GM21526 (cell line): ENCODE measurements around the gene GATM.
A peak's percentile ranks its signal among the peaks of the same experiment; 100 is the strongest.

Source experiments
- ATAC-seq: cut with Tn5 transposase; IDR thresholded peaks from one replicate; pipeline ENCODE4 v1.9.1; 2021; ENCODE audit warnings: moderate library complexity; ENCODE audit not compliant: unreplicated experiment, low FRiP score

The GATM gene, protein sequence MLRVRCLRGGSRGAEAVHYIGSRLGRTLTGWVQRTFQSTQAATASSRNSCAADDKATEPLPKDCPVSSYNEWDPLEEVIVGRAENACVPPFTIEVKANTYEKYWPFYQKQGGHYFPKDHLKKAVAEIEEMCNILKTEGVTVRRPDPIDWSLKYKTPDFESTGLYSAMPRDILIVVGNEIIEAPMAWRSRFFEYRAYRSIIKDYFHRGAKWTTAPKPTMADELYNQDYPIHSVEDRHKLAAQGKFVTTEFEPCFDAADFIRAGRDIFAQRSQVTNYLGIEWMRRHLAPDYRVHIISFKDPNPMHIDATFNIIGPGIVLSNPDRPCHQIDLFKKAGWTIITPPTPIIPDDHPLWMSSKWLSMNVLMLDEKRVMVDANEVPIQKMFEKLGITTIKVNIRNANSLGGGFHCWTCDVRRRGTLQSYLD

DNA sequence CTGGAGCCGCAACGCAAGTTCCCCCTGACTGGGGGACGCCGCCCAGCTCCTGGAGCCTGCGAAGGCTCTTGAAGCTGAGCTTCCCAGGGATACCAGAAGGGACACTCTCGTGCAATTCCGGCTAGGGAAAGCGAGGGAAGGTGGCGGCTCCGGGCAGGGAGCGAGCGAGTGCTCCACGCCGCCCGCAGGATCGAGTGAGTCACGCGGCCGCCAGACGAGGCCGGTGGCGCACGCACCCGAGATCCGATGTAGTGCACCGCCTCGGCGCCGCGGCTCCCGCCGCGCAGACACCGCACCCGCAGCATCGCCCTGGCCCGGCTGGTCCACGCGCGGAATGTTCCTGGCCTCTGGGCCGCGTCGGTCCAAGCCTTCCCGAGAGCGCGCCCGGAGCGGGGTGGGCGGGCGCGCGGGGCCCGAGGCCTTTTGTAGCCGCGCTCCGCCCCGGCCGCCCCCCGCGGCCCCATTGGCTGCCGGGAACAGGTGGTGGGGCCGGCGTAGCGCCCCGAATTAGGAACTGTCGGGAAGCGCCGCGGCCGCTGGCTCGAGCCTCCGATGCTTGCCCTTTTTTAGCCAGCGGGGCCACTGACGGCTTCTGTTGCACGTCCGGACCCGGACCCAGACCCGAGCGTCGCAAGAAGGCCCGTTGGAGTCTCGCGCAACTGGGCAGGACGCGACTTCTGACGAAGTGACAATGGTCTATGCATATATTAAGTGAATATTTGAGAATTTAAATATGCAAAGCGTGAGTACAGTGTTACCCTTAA is at the start of gene GATM:
GATM (minus strand) TSS at position 396 of the 764 bp plus-strand sequence; CDS start at position 305, 91 bp downstream.
- peak; percentile 79 for ATAC-seq

DNA sequence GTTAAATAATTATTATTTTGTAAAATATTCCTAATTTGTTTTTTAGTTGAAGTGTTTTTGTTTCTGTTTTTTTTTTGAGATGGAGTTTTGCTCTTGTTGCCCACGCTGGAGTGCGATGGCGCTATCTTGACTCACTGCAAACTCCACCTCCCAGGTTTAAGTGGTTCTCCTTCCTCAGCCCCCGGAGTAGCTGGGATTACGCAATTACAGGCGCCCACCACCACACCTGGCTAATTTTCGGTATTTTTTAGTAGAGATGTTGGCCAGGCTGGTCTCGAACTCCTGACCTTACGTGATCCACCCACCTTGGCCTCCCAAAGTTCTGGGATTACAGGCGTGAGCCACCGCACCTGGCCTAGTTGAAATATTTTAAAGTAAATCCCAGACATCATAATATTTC is 48.7 kb upstream of the GATM start:
- ATAC-seq = no peak

DNA sequence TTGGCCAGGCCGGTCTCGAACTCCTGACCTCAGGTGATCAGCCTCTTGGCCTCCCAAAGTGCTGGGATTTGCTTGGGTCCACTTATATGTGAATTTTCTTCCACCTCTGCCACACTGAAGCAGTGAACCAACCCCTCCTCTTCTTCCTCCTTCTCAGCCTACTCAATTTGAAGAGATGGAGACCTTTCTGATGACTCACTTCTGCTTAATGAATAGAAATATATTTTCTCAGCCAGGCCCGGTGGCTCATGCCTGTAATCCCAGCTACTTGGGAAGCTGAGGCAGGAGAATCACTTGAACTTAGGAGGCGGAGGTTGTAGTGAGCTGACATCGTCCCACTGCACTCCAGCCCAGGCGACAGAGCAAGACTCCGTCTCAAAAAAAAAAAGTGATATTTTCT is 46.8 kb upstream of the GATM start:
- ATAC-seq = no peak

DNA sequence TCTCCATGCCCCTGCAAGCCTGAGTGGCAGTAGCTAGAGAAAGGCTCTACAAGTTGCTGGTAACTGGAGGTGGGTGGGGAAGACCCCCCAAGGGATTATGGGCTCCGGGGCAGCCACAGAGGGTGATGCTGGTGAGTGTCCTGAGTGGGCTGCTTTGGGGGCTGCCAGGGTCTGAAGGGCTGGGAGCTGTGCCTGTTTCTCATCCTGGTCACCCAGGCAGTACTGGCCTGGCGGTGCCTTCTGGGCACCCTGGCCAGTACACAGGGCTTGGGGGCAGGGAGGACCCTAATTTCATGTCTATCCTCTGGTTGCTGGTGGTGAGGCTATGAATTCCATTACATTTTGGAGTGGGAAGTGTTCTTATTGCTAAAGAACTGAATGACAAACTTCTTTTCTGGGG is 46.1 kb upstream of the GATM start:
- no peak for ATAC-seq

DNA sequence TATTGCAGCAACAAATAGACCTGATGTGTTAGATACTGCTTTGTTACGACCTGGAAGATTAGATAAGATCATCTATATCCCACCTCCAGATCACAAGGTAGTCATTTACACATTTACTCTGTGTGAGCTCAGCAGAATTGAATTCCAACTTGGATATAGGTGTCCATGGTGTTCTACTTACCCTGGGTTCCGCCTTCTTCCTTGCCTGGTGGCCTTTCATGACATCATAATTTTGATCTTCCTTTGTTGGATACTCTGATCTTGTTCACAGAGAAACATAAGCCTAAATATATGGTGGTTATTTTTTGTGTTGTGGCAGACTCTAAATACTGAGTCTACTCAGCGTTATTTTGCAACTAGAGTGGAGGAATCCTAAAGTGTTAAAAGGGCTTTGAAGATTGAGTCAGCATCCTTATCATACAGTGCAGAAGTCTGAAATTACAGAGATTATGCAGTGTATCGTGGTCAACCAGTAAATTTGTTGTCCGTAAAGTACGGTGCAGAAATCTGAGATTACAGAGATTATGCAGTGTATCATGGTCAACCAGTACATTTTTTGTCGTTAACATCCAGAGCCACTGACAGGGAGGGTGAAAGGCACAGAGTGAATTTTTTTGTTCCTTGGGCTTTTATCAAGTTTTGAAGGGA is 39.1 kb upstream of the GATM start:
- ATAC-seq = no peak

DNA sequence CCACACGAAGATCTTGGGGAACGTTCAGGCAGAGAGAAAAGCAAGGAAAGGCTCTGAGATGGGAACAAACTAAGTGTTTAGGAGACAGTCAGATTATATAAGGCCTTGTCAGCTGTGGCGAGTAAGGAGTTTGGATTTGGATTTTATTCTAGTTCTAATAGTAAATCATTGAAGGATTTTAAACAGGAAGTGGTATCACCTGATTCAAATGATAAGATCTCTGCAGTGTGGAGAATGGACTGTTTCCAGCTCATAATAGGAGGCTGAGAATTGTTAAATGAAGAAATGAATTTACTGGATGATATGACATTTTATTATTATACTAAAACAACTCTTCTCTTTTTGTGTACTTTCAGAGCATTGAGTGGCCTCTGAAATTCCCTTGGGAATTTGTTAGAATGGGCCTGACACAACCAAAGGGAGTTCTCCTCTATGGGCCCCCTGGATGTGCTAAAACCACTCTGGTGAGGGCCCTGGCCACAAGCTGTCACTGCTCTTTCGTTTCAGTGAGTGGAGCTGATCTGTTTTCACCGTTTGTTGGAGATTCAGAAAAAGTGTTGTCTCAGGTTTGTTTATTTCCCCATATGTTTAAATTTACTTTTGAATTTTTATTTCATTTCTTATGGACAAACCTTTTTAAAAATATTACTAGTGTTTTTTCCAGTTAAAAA is 36.0 kb upstream of the GATM start:
- ATAC-seq = no peak

DNA sequence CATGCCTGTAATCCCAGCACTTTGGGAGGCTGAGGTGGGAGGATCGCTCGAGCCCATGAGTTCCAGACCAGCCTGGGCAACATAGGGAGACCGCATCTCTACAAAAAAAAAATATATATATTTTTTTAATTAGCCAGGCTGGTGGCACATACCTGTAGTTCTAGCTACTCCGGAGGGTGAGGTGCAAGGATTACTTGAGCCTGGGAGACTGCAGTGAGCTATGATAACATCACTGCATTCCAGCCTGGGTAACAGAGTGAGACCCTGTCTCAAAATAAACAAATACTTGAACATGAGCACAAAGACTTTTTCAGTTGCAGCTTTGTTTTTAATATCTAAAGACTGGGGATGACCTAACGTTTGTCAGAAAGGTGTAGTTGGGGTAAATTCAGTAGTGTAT is 31.3 kb upstream of the GATM start:
- no peak for ATAC-seq

DNA sequence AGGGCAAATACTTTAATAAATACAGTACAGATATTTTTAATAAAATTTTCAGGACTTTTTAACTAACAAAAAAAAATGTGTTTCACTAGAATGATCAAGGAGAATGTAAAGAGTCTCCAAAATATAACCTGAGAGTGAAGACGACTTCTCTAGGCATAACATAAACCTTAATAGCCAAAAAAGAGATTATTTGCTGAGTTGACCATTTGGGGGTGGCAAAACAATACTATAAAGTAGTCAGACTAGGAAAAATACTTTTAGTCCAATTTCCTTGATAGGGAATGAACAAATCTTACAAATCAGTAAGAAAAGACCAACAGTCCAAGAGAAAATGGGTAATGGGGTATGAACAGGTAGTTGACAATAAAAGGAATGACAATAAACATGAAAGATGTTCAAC is 29.4 kb upstream of the GATM start:
- no peak for ATAC-seq

DNA sequence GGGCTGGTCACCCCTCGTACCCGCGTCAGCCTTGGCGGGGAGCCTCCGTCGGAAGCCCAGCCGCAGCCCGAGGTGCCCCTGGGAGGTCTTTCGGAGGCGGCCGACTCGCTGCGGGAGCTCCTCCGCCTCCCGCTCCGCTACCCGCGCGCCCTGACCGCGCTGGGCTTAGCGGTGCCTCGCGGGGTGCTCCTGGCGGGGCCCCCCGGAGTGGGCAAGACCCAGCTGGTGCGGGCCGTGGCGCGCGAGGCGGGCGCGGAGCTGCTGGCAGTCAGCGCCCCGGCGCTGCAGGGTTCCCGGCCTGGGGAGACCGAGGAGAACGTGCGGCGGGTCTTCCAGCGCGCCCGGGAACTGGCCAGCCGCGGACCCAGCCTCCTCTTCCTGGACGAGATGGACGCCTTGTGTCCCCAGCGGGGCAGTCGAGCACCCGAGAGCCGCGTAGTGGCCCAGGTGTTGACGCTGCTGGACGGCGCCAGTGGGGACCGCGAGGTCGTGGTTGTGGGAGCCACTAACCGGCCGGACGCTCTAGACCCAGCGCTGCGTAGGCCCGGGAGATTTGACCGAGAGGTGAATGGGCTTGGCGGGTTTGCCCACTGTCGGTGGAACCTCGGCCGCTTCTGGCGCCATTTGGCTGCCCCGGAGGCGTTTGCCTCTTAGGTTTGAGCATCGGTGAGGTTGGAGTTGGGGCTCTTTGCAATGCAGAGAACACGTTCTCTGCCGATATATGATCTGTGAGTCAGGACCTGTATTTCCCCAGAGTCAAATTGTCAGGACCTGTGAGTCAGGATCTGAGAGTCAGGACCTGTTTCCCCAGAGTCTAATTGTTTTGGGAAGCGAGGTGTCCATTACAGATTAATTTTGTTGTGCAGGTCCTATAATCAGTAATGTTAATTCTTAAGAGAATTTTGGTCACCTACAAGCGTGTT is 24.9 kb upstream of the GATM start:
- ATAC-seq = peak; percentile 26

DNA sequence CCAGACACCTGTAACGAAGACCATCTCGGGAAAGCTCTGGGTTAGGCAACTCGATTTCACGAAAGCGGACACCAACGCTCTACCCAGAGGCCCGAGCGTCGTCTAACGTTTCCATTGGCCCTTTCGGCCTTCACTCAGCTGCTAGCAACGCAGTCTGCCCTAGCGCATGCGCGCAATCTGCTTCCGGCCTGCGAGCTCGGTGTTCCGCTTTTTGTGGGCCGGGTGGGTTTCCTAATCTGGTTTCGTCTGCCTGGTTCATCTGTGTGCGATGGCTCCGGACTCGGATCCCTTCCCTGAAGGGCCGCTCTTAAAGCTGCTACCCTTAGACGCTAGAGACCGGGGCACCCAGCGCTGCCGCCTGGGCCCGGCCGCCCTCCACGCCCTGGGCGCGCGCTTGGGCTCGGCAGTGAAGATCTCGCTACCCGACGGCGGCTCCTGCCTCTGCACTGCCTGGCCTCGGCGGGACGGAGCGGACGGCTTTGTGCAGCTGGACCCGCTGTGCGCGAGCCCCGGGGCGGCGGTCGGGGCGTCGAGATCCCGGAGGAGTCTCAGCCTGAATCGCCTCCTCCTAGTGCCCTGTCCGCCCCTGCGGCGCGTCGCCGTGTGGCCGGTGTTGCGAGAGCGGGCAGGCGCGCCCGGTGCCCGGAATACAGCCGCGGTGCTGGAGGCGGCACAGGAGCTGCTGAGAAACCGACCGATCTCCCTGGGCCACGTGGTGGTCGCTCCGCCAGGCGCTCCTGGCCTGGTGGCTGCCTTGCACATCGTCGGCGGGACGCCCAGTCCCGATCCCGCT is 24.0 kb upstream of the GATM start:
- ATAC-seq = peak; percentile 85

DNA sequence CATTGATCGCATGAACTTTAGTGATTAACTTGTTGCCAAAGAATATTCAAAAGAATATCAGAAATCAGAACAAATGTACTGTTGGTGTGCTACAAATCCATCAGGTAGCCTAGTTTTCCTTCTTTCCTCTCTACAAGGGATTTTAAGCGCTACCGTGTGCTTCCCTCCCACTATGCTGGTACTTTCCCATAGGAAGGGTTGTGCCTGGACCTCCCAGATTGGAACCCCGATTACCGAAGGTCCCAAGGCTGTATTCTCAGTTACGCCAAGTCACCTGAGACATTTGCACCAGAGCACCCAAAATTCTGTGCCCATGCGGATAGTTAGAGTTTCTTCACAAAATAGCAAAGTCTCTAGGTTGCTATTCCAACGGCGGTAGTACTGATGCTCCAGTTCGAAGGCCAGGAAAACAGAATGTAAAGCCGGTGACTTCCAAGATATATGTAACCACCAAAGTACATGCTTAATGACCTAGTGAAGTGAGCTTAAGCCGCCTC is 23.4 kb upstream of the GATM start:
- no peak for ATAC-seq

DNA sequence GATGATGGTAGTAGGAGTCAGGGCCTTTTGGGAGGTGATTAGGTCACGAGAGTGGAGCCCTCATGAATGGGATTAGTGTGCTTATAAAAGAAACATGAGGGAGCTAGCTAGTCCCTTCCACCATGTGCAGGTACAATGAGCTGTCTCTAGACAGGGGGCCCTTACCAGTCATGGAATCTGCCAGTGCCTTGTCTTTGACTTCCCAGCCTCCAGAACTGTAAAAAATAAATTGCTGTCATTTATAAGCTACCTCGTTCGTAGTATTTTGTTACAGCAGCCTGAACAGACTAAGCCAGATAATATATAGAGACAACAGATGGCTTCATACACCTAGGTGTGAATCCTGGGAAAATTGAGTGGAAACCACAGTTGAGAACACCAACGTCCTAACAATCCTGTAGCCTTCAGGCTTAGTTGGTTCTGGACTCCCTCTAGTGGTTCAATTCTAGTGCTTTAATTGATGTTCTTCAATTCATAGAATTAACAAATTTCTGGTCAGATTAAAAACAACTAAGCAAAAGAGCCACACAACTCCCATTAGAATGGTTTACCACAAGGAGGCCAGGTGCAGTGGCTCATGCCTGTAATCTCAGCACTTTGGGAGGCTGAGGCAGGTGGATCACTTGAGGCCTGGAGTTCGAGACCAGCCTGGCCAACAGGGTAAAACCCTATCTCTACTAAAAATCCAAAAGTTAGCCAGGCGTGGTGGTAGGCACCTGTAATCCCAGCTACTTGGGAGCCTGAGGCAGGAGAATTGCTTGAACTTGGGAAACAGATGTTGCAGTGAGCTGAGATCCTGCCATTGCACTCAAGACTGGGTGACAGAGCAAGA is 21.3 kb upstream of the GATM start:
- no peak for ATAC-seq

DNA sequence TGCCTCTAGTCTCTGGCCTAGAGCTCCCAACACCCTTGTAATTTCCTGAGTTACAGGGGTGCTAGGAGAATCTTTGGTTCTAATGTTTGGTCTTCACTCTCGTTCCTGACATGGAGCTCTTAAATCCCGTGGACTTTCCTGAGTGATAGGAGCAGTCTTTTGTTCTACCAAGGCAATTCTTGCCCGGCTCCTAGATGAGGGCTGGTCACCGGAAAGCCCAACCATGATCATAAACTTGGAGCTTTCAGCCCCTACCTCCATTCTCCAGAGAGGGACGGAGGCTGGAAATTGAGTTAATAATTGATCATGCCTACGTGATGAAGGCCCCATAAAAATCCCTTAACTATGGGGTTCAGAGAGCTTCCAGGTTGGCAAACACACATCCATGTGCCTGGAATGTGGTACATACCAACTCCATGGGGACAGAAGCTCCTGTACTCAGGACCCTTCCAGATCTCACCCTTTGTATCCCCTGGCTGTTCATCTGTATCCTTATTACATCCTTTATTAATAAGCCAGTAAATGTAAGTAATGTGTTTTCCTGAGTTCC is 18.8 kb upstream of the GATM start:
- no peak for ATAC-seq

DNA sequence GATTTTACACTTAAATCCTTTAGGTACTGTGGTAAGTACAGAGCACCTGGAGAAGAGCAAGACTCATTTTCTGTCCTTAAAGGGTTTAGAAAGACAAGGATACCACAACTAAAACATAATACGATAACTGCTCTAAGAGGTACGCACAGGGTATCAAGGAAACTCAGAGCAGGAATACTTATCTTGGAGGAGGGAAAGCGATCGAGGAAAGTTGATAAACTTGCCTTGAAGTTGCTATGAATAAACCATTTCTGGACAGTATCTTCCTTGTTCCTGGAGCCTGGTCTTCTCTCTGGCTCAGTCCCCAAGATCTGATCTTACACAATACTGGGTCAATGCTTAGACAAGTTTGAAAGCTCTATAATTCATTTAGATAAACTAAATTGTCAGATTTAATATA is 17.6 kb upstream of the GATM start:
- no peak for ATAC-seq

DNA sequence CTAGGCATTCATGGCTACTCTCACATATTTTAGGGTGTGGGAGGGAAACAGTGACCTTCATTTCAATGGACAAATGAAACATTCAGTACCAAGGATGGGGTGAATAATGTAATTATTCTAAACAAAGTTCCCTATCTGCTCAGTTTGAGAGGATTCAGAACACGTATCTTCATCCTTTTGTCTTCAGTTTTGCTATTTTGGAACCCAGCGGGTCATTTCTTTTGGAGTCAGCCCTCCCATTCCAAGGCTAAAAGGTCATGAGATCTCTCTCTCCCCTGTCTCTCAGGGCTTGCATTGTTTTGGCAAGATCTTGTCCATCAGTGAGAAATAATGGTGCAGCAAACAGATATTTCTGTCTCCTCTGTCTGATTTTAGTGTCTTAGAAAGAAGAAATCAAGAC is 16.3 kb upstream of the GATM start:
- ATAC-seq = no peak

DNA sequence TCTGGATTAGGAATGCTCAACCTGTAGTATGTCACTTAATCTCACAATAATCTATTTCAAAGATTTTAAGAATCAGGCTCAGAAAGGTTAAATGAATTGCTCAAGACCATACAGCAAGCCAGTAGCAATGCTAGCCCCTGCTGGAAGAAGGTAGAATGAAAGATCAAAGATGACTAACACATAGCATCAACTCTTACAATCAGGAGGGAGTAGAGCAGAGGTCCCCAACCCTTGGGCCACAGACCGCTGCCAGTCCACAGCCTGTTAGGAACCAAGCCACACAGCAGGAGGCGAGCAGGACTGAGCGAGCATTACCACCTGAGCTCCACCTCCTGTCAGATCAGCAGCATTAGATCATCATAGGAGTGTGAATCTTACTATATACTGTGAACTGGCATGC is 15.5 kb upstream of the GATM start:
- no peak for ATAC-seq

DNA sequence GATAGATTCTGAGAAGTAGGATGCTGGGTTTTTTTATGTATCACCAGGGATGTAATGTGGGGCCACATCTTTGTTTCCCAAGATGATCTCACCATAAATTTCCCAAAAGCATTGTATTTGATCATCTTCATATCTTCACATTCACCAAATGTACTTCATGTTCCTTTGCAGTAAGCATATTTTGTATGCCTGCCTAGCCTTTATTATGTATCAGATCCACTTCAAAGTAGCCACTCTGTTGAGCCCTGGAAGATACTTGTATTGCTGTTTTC is 14.2 kb upstream of the GATM start:
- no peak for ATAC-seq
